ENCODE results near the gene ATP8A1.
"Not testable (repeated sequence)": the region's sequence is repeated elsewhere in the genome, so short reads cannot be mapped to it uniquely, and the experiment has no call there.

The ATP8A1 gene

GRCh38 chr4:42656944-42657792, at the start of gene ATP8A1:
Gene ATP8A1 (minus strand): TSS chr4:42657105. CDS start chr4:42656873, 232 bp downstream.
- peak; percentile 66 to 98 (median 92) for DNase-seq

GRCh38 chr4:42706086-42706485, 49.2 kb upstream of the ATP8A1 start:
- DNase-seq = no peak

GRCh38 chr4:42703813-42704212, 46.9 kb upstream of the ATP8A1 start:
- DNase-seq = peak in 1 of 58 donors; percentile 13

GRCh38 chr4:42702895-42703294, 46.0 kb upstream of the ATP8A1 start:
- DNase-seq = no peak

- not testable (repeated sequence) for DNase-seq
Observed at GRCh38 chr4:42701780-42702179, 44.9 kb upstream of the ATP8A1 start.

- DNase-seq = no peak
Observed at GRCh38 chr4:42690537-42690936, 33.6 kb upstream of the ATP8A1 start.

GRCh38 chr4:42683393-42683792, 26.5 kb upstream of the ATP8A1 start:
- no peak for DNase-seq

GRCh38 chr4:42678512-42678911, 21.6 kb upstream of the ATP8A1 start:
- DNase-seq = no peak

- DNase-seq = no peak
Observed at GRCh38 chr4:42676066-42676951, 19.4 kb upstream of the ATP8A1 start.

GRCh38 chr4:42673082-42673425, 16.1 kb upstream of the ATP8A1 start:
- DNase-seq = no peak

- no peak for DNase-seq
Observed at GRCh38 chr4:42672359-42673081, 15.6 kb upstream of the ATP8A1 start.

- DNase-seq = no peak
Observed at GRCh38 chr4:42671431-42672194, 14.7 kb upstream of the ATP8A1 start.

GRCh38 chr4:42658261-42658660, 1.4 kb upstream of the ATP8A1 start:
- no peak for DNase-seq

- DNase-seq = peak in 4 of 58 donors; percentile 62 to 69 (median 64)
Observed at GRCh38 chr4:42656679-42656943, 294 bp downstream of the ATP8A1 start.

GRCh38 chr4:42655921-42656678, 805 bp downstream of the ATP8A1 start:
- peak in 46 of 58 donors; percentile 21 to 86 (median 58) for DNase-seq

GRCh38 chr4:42655269-42655637, 1.7 kb downstream of the ATP8A1 start:
- no peak for DNase-seq

GRCh38 chr4:42654631-42655268, 2.2 kb downstream of the ATP8A1 start:
- peak in 2 of 58 donors; percentile 14 to 16 for DNase-seq

- peak in 2 of 58 donors; percentile 25 to 33 for DNase-seq
Observed at GRCh38 chr4:42653626-42654560, 3.0 kb downstream of the ATP8A1 start.
